ENCODE results near the gene MEI1.
"Not testable (repeated sequence)": the region's sequence is repeated elsewhere in the genome, so short reads cannot be mapped to it uniquely, and the experiment has no call there.

The MEI1 gene

GRCh38 chr22:41733241-41733640, 33.9 kb downstream of the MEI1 start:
- not testable (repeated sequence) for DNase-seq (ENCODE audit: extremely low read depth in 1 of 2, low read depth in 1 of 2)

GRCh38 chr22:41739576-41739975, 40.3 kb downstream of the MEI1 start:
- DNase-seq (ENCODE audit: extremely low read depth in 1 of 2, low read depth in 1 of 2), result no peak

- DNase-seq (ENCODE audit: extremely low read depth in 1 of 2, low read depth in 1 of 2), result no peak
These were observed 43.6 kb downstream of the MEI1 start for GRCh38 chr22:41742918-41743317.

- DNase-seq (ENCODE audit: extremely low read depth in 1 of 2, low read depth in 1 of 2), result no peak
These were observed 46.7 kb downstream of the MEI1 start for GRCh38 chr22:41745968-41746367.

- DNase-seq (ENCODE audit: extremely low read depth in 1 of 2, low read depth in 1 of 2), result peak; percentile 19 to 26
These were observed 47.5 kb downstream of the MEI1 start for GRCh38 chr22:41746567-41747400.

- DNase-seq (ENCODE audit: extremely low read depth in 1 of 2, low read depth in 1 of 2), result no peak
These were observed 53.0 kb downstream of the MEI1 start for GRCh38 chr22:41752011-41752970.

- no peak for DNase-seq (ENCODE audit: extremely low read depth in 1 of 2, low read depth in 1 of 2)
These were observed 54.7 kb downstream of the MEI1 start for GRCh38 chr22:41753984-41754383.

- DNase-seq (ENCODE audit: extremely low read depth in 1 of 2, low read depth in 1 of 2), result no peak
These were observed 58.2 kb downstream of the MEI1 start for GRCh38 chr22:41757502-41757901.

- DNase-seq (ENCODE audit: extremely low read depth in 1 of 2, low read depth in 1 of 2), result no peak
These were observed 58.9 kb downstream of the MEI1 start for GRCh38 chr22:41758231-41758630.

- DNase-seq (ENCODE audit: extremely low read depth in 1 of 2, low read depth in 1 of 2), result no peak
These were observed 63.9 kb downstream of the MEI1 start for GRCh38 chr22:41762980-41763779.

GRCh38 chr22:41766476-41766875, 67.2 kb downstream of the MEI1 start:
- DNase-seq (ENCODE audit: extremely low read depth in 1 of 2, low read depth in 1 of 2), result no peak

GRCh38 chr22:41768430-41768829, 69.1 kb downstream of the MEI1 start:
- no peak for DNase-seq (ENCODE audit: extremely low read depth in 1 of 2, low read depth in 1 of 2)

GRCh38 chr22:41770715-41771468, 71.6 kb downstream of the MEI1 start:
- no peak for DNase-seq (ENCODE audit: extremely low read depth in 1 of 2, low read depth in 1 of 2)

- no peak for DNase-seq (ENCODE audit: extremely low read depth in 1 of 2, low read depth in 1 of 2)
These were observed 72.9 kb downstream of the MEI1 start for GRCh38 chr22:41772198-41772597.

GRCh38 chr22:41772645-41773044, 73.3 kb downstream of the MEI1 start:
- no peak for DNase-seq (ENCODE audit: extremely low read depth in 1 of 2, low read depth in 1 of 2)

GRCh38 chr22:41775338-41775737, 76.0 kb downstream of the MEI1 start:
- no peak for DNase-seq (ENCODE audit: extremely low read depth in 1 of 2, low read depth in 1 of 2)

GRCh38 chr22:41775976-41776375, 76.7 kb downstream of the MEI1 start:
- no peak for DNase-seq (ENCODE audit: extremely low read depth in 1 of 2, low read depth in 1 of 2)

- DNase-seq (ENCODE audit: extremely low read depth in 1 of 2, low read depth in 1 of 2), result no peak
These were observed 77.1 kb downstream of the MEI1 start for GRCh38 chr22:41776381-41776780.

GRCh38 chr22:41777749-41778425, 78.6 kb downstream of the MEI1 start:
- no peak for DNase-seq (ENCODE audit: extremely low read depth in 1 of 2, low read depth in 1 of 2)
